Inferior parietal cortex (tissue), 1 donor: Measurements from ENCODE around the gene FOXP1.
A peak's percentile ranks its signal among the peaks of the same experiment; 100 is the strongest.

ENCODE experiments used
- DNase-seq: peaks from one replicate; pipeline ENCODE4 v3.0.0-alpha.2; 2016; ENCODE audit errors: extremely low spot score

Gene FOXP1

DNA sequence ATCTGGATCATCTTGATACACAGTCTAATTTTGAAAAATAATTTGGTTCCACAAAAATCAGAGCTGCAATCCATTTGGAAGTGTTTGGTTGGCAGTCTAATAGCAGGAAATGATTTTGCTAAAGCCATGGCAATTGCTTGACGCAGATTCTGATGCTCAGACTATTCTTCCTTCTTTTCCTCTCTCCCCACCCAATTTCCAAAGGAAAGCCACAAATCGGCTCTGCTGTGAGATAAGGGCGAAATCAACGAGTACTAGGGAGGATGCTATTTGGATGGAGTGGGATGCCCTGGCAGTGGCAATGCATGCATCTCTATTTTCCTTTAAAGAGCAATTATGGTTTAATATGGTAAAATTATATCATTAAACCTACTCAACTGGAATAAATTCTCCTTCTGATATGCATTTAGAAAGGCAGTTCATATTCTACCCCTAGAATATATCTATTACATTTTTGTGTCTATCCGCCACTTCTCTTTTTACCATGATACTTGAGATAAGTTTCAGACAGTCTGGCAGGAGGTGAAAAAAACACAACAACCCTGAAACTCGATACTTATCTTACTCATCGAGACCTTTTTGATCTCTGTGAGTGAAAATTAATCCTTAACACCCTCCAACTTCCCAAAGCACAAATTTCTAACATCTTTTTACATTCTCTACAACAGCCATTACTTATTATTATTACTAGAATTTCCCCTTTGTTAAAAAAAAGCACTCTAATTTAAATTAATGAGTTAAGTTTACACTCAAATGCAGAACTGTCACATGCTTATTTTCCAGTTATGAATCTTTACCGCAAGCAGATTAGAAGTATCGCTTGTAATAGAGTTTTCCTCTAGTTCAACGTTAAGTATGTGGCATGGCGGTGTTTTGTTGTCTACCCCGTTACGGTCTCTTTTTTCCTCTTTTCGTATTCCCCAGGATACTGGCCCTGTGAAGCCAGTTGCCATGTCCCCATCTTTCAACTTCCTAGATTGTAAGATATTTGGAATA, 433.3 kb downstream of the FOXP1 start:
- no peak for DNase-seq

DNA sequence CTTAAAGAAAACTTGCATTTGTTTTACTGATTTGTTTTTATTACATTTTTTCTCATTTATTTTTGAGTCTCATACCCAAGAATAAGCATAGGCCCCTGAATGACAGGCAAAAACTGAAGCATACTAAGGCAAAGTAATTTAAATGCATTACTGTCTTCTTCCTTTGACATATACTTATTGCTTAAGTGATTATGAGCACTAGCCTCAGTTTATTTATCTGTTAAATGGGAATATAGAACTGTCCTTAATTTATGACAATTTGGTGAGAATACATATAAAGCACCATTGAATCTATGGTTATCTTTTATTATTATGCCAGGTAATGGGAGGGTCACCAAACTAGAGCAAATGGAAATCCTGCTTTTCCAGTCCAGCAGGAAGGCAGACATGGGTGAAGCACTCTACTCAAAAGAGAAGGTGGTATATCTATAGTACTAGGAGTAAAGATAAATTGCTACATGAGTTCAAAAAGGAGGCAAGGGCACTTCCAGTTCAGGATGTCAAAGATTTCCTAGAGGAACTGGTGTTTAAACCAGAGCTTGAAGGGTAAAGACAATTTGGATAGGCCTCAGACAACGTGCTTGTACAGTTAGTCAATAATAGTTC, 435.0 kb downstream of the FOXP1 start:
- no peak for DNase-seq

DNA sequence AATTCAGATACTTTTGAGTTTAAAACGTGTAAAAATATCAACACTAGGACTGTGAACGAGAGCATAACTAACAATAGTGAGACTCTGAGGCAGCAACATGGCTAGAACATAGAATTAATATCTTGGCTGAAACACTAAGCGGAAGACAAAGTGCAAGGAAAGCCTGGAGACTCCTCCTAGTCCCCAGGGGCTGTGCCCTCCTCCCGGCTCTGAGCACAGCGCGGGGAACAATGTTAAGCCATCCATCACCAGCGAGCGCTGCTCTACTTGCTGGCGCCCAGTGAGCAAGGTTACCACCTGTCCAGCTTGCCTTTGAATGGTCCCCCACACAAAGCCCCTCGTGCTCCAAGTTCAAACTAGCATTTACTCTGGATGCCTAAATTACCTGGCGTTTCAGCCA, 436.9 kb downstream of the FOXP1 start:
- no peak for DNase-seq

DNA sequence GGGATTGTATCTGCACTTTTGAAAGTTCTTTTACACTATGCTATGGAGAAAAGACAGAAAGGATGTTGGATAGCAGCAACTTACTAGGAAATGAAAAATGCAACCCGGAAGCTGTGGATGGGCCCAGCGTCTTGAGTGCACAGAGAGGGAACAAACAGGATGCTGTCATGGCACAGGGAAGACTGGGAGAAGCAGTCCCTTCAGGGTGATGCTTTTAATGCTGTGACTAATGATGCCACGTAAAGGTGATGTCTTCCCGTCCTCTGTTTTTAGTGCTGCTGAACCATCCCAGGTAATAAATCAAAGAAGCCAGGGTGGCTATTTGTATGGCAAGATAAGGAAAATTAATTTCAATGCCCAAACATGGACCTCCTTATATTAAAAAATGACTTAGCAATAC, 437.6 kb downstream of the FOXP1 start:
- DNase-seq, result no peak

DNA sequence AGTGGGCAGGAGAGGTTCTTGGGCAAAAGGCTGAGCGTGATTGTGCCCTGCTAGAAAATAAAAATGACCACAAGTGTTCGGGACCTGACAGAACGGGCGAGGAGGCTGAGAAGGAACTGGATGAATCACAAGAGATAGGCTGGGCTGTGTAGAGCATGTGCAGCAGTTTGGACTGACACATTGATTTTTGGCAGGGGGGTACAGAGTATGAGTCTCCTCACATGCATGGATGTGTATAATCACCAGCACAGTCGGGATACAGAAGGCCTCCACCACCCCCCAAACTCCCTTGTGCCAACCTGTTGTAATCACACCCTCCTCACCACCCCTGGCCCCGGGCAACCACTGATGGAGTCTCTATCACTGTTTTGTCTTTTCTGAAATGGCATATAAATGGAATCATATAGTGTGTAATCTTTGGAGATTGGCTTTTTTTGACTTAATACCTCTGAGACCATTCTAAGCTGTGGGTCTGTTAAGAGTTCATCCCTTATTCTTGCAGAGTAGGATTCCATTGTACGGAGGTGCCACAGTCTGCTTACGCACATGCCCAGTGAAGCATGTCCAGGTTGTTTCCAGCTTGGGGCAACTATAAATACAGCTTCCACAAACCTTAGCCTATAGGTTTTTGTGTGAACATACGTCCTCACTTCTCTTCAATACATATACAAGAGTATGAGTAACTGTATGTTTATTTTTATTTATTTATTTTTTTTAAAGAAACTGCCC, 438.8 kb downstream of the FOXP1 start:
- no peak for DNase-seq

DNA sequence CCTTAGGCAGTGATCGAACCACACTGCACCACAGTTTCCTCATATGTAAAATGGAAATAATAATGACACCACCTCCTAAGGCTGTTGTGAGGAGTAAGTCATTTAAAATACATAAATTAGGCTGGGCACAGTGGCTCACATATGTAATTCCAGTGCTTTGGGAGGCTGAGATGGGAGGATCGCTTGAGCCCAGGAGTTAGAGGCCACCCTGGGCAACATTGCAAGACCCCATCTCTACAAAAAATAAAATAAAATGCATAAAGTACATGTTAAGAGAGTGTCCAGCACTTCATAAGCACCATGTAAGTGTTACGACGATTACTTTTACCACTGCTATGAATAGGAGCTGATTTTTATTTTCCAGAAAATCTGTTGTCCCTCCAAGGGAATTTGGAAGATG, 440.0 kb downstream of the FOXP1 start:
- DNase-seq, result no peak

DNA sequence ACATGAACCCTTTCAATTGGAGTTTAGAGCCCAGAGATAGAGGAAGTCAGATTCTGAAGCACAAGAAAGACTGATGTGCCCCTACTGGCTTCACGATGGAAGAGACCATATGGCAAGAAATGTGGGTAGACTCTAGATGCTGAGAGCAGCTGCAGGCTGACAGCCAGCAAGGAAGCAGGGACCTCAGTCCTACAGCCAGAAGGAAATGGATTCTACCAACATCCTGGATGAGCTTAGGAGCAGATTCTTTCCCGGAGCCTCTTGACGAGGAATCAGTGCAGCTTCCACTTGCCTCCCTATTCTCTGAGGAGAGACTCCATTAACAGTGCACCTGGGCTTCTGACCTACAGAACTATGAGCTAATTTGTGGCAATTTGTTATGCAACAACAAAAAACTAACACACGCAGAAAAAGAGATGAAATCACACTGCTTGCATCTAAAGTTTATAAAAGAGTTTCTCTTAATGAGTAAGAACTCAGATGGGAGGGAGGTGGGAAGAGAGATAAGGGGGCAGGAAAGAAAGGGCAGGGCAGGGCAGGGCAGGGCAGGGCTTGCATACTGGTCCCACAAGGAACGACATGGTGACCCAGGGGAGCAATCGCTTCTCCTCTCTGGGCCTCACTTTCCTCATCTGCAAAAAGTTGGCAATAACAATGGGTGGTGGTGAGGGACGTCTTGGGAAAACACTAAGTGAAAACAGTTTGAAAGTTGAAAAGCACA, 440.9 kb downstream of the FOXP1 start:
- no peak for DNase-seq

DNA sequence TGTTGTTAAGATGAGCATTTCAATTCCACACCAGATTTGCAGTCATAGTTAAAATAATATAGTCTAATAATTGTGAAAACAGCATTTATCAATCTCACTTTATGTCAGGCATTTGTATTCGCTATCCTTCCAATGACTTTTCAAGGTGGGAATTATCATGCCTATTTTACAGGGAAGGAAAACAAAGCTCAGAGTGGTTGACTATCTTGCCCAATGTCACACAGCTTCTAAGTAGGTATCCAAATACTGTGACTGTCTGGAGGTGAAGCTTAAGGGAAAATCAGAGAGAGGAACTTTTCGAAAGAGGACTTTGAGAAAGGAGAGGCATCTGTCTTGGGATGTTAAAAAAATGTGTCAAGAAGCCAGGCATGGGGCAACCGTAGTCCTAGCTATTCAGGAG, 443.1 kb downstream of the FOXP1 start:
- no peak for DNase-seq

DNA sequence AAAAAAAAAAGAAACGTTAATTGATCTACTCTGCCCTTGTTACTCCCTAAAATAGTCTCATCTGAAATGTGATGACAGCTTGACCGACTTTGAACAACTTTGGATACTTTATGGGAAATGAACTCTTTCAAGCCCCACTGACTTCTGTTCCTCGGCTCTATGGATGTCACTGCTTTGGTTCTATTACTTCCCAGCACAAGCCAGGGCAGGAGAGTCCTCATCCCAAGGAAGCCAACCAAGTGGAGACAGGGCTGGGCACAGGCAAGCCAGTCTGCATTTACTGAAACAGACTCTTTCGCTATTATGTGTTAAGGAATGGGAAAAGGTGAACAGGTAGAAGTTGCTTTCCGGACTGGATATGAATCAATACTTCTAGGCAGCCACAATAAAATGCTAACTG, 444.0 kb downstream of the FOXP1 start:
- no peak for DNase-seq

DNA sequence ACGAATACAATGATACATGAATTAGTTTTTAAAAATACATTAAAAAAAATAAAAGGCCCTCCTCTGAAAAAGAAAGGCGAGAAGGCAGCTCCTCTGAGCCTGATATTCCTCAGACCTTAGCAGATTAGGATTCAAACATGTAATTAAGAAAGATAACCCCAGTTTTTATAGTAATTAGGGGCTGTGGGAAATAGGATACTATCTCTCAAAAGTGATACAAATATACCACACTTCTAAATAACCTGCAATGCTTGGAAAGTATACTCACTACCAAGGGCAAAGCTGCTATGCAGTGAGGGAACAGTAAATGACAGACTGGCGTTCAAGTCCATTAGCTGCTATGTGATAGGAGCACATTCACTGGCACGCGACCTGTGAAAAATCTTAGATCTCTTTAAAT, 445.1 kb downstream of the FOXP1 start:
- DNase-seq, result no peak

DNA sequence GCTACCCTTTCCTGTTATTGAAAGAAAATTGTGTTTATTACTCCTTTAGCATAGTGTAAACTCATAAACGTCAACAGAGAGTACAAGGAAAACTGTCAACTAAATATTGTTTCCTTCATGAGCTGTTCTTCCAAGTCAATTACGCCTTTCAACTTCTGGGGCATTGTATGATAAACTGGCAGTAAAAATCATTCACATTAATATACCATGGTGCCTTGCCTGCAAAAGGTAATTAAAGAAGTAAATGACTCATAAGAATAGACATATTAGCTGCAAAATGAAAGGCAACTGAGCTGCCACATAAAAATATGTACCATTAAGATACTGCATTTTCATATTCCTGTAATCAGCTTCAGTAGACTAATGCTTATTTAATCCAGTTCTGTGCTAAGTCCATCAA, 447.3 kb downstream of the FOXP1 start:
- no peak for DNase-seq

DNA sequence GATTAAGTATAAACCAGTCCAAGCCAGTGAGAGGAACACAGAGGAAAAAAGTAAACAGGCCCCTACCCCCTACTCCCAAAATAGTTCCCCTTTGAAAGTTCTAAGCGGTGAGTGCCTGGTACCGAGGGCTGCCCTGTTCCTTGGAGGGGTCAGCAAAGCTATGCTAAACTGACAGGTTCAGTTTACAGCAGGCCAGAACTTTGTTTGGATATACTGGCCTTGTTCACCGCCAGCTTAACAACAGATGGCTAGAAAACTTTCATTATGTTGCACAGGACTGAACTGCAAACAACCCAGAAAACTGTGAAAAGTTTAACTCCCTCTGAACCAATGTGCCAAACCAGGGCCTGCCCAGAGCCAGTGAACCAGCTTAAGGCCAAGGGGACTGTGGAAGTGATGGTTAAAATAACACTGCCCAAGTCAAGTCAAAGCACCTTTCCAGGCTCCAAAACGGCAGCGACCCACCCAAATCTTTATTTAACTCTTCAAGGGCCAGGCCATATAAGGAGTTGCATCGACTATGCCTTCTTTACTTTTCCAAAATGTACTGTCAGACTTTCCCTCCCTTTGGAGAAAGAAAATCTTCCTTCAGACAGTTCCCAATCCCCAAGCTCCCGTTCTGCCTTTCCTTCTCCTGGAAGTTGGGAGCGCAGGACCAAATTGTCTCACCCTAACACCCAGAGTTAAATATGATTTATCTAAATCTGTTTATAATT, 448.0 kb downstream of the FOXP1 start:
- no peak for DNase-seq

DNA sequence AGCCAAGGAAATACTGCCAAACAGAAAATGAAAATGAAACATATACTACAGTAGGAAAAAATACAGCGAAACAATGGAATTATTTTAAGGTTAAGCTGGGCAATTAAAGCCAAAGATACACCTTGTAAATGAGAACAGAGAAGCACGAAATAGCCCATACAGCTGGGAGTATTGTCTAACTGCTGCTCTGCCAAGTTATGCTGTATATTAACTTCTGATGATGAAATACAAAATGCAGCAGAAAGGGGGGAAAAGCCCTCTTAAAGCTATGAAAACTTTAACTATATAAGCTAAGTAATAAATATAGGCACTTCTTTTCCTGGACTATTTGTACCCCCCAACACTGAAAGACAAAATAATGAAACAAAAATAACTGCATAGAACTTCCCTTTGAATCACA, 449.0 kb downstream of the FOXP1 start:
- DNase-seq, result no peak

DNA sequence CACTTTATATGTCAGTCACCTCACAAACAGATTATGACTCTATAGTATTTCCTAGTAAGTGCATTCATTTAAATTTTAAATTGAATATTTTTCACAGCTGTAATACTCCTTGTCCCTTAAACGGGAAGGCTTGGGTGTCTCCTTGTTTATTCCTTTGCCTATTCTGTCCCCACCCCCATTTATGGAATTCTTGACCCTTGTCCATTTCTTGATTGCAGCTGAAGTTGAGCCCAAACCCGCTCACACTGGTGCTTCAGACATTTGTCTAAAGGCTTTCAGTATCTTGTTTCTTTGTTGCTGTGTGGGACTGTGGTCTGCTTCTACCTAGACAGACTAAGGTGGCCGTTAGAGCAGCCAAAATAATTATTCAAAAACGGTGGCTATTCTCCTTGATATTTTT, 449.7 kb downstream of the FOXP1 start:
- no peak for DNase-seq

DNA sequence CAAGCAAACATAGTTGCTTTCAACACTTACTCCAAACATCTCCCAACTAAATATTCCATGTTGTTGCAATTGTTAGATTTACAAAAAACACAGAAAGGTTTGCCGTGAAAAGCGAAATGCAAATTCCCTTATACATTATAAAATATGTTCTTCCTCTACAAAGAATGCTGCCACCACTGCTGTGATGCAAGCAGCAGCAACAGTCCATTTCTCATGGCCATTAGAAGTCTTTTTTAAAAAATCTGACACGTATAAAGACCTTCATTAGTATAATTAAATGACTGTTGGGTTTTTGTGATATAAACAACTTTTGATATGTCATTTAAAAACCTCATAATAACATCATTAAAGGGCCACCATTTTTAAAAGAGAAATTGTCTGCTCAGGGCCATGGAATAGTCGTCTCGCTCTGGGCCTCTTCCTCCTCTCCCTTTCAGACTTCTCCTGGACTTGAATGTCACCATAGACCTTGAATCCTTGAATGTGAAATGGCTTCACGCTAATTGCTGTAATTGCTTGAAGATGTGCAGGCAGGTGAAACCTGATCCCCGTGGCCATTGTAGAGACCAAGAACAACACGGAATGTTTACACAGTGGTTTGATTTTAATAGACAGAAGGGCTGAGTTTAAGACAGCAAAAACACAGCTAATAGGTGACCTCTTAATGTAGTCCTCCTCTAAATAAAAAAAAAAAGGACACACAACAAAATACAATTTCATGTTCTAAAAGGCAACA, 450.4 kb downstream of the FOXP1 start:
- no peak for DNase-seq

DNA sequence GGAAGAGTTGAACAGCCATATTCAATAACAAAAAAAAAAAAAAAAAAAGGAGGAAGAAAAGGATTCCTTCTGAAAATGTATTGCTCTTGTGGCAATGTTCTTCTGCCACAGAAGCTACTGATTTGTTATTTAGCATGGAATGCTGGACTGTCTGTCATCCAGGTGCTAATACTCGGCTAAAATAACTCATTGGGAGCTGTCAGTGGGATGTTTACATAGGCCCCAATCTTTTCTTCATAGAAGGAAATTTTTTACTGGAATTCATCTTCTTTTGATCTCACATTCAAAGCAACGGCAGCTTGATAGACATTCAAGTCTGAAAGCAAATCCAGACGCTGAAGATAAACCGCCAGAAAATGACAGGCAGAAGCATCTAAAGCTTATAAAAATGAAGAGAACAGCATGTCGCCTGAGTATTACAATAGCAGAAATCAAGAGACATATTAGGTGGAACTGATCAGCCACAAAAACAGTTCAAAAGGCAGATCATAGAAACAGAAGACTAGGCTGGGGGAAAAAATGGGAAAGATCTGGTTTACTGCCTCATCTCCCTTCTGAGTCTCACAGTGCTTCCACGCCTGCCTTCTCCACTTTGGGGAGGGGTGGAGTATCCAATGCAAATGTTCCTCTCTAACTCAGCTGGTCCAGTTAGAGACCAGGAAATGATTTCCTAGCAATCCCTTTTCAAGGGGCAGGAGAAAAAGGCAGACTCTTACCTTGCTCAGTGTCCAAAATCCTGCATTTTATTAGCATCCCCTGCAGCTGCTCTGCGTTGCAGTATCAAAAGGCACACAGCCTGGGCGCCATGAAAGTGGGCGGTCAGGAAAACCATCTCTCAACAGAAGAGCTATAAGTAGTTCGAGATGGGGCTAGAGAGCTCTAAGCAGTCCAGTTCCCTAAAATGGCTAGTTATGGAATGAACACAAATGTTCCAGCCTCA, 451.9 kb downstream of the FOXP1 start:
- peak; percentile 58 for DNase-seq

DNA sequence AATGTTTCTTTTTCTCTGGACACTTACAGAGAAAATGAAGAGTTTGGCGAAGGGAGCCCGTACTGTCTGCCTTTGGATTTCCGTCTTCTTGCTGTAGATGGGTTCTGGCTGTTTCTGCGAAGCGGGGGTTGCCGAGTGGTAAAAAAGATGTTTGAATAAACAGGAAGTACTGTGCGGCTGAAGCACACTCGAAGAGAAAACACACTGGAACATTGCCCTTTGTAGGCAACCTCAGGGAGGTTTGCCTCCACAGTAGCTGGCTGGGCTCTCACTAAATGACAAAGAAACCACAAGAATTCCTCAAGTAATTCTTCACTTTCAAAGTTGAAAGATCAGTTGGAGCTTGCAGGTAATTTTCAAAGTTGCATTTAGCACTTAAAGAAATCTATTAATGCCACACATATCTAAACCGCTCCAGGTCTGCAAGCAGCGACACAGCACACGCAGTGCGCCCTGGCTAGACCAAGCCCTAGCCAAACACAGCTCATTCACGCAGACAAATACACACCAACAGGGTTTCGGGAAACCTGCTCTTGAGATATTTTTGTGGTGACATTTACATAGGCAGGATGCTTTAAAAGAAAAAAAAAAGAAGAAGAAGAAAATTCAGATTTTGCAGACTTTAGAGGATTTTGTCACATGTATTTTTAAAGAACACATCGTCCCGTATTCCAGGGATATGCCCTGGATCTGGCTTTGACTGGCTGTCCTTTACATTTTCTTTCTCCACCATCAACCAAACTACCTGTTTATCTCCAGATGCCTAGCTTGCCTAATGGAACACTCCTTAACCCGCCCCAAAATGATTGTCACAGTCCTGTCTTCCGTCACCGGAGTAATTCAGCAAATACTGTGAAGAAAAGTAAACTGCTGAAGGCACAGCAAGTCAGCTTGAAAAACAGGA, 452.8 kb downstream of the FOXP1 start:
- DNase-seq, result no peak
